ENCODE results near the gene ADGRF4.

ADGRF4 gene

DNA sequence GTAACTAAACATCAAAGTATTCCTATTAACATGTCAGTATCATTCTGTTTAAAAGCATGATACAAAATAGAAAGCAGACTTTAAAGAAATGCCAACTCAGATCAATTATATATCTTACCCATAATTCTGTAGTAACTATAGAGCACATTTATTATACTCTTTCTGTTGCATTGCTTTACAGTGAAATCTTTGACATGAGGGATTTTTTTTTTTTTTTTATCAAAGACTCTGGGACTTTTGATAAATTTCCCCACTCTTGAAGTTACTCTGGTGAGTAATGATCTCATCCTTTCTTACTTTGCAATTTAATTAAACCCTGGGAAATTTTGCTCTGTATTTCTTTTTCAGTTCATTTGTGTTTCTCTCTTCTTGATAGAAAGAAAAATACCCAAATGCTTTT is 17.4 kb downstream of the ADGRF4 start:
- peak; percentile 50 for DNase-seq (ENCODE audit: extremely low read depth, insufficient read length)
- TF ChIP-seq, protein P1, sequence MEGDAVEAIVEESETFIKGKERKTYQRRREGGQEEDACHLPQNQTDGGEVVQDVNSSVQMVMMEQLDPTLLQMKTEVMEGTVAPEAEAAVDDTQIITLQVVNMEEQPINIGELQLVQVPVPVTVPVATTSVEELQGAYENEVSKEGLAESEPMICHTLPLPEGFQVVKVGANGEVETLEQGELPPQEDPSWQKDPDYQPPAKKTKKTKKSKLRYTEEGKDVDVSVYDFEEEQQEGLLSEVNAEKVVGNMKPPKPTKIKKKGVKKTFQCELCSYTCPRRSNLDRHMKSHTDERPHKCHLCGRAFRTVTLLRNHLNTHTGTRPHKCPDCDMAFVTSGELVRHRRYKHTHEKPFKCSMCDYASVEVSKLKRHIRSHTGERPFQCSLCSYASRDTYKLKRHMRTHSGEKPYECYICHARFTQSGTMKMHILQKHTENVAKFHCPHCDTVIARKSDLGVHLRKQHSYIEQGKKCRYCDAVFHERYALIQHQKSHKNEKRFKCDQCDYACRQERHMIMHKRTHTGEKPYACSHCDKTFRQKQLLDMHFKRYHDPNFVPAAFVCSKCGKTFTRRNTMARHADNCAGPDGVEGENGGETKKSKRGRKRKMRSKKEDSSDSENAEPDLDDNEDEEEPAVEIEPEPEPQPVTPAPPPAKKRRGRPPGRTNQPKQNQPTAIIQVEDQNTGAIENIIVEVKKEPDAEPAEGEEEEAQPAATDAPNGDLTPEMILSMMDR (IDR thresholded peaks at IDR 0.05; ENCODE audit: insufficient read depth, low read length, poor library complexity, severe bottlenecking): no peak
- no peaks in the 10 kb centered on the region for H3K27me3 ChIP-seq (replicated peaks; ENCODE audit: control insufficient read depth, insufficient read depth, low read length)
- H3K4me3 ChIP-seq (replicated peaks; ENCODE audit: low read depth, low read length): no peak overlapping the region
- H3K36me3 ChIP-seq (ENCODE audit: control insufficient read depth, insufficient read depth, low read length): no peaks in the 10 kb centered on the region

DNA sequence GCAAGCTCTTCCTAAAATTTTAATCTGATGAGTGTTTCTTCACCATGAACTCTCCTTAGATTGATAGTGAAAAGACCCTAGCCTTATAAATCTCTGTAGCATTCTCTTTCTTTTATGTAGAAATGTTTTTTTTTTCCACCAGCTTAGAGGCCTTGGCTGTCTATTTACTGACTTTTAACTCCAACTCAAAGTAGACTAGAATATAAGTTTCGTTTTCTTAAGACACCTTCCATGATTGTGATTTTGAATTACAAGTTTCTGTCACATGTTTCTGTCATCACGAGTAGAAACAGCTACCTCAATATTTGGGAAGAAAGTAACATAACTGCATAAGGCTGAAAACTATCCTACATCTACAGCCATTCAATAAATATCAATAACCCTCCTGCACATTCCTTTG is 17.8 kb downstream of the ADGRF4 start:
- H3K27me3 ChIP-seq (replicated peaks; ENCODE audit: control insufficient read depth, insufficient read depth, low read length): no peaks in the 10 kb centered on the region
- TF ChIP-seq, protein P1 (IDR thresholded peaks at IDR 0.05; ENCODE audit: insufficient read depth, low read length, poor library complexity, severe bottlenecking): no peak

DNA sequence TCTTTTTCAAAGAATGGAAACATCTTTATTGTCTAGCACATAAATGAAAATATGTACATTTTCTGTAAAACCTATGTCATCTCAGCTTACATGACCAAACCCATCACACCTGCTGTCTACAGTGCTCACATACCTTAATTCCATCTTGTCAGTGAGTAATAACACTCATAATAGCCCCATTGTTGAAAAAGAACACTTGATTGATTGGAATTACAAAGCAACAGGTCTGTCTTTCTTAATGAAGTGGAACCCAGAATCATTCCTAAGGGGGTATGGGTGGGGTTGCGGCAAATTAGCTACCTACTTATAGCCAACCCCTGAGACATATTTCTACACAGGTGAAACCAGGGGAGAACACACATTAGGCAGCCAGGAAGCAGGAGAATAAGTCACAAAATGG is 20.2 kb downstream of the ADGRF4 start:
- no peaks in the 10 kb centered on the region for H3K36me3 ChIP-seq (ENCODE audit: control insufficient read depth, insufficient read depth, low read length)
- no peak for DNase-seq (ENCODE audit: extremely low read depth, insufficient read length)
- H3K27me3 ChIP-seq (replicated peaks; ENCODE audit: control insufficient read depth, insufficient read depth, low read length): no peaks in the 10 kb centered on the region
- TF ChIP-seq, protein P1 (IDR thresholded peaks at IDR 0.05; ENCODE audit: insufficient read depth, low read length, poor library complexity, severe bottlenecking): no peak
- H3K4me3 ChIP-seq (replicated peaks; ENCODE audit: low read depth, low read length): no peak overlapping the region

More for the DNA sequence above, 17.8 kb downstream of the ADGRF4 start:
- H3K4me3 ChIP-seq (replicated peaks; ENCODE audit: low read depth, low read length): no peak overlapping the region
- DNase-seq (ENCODE audit: extremely low read depth, insufficient read length): no peak
- H3K36me3 ChIP-seq (ENCODE audit: control insufficient read depth, insufficient read depth, low read length): no peaks in the 10 kb centered on the region

DNA sequence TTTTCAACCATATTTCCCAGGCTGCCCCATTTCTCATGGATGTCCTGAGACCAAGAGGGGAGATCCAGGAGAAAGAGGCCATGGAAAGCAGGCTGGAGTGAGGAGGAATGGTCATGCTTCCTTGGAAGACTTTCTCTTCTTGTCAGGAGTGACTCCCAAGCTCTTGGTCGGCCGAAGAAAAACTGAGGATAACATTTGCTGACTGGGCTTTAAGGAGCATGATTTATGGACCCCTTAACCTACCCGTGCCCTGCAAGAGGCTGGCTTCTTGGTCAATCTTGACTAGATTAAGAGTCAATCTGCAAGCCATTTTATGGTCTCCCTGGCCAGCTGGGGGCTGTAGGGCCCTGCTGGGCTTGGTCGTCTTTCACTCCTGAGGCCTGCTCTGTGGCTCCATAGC is 22.8 kb downstream of the ADGRF4 start:
- TF ChIP-seq, protein P1 (IDR thresholded peaks at IDR 0.05; ENCODE audit: insufficient read depth, low read length, poor library complexity, severe bottlenecking): no peak
- no peak for DNase-seq (ENCODE audit: extremely low read depth, insufficient read length)
- H3K27me3 ChIP-seq (replicated peaks; ENCODE audit: control insufficient read depth, insufficient read depth, low read length): no peaks in the 10 kb centered on the region
- H3K4me3 ChIP-seq (replicated peaks; ENCODE audit: low read depth, low read length): no peak overlapping the region
- no peaks in the 10 kb centered on the region for H3K36me3 ChIP-seq (ENCODE audit: control insufficient read depth, insufficient read depth, low read length)

DNA sequence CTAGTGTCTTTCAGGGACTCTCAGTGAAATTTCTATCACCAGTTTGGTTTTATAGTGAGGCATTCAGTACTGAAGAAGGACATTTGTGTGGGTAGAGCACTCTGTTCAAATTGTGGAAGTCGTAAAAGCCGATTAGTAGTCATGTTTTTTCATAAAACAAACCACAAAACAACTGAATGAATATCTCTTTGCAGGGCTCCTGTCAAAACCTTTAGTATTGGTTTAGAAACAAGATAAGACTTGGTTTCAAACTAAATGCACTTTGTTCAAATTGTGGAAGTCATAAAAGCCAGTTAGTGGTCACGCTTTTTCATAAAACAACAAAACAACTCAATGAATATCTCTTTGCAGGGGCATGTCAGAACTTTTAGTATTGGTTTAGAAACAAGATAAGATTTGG is 23.8 kb downstream of the ADGRF4 start:
- TF ChIP-seq, protein P1 (IDR thresholded peaks at IDR 0.05; ENCODE audit: insufficient read depth, low read length, poor library complexity, severe bottlenecking): no peak
- peak; percentile 15 for DNase-seq (ENCODE audit: extremely low read depth, insufficient read length)
- Histone ChIP-seq H3K4me3 (replicated peaks; ENCODE audit: low read depth, low read length) (no peak overlapping the region), H3K27me3 (replicated peaks; ENCODE audit: control insufficient read depth, insufficient read depth, low read length) (no peaks in the 10 kb centered on the region), H3K36me3 (ENCODE audit: control insufficient read depth, insufficient read depth, low read length) (no peaks in the 10 kb centered on the region)

DNA sequence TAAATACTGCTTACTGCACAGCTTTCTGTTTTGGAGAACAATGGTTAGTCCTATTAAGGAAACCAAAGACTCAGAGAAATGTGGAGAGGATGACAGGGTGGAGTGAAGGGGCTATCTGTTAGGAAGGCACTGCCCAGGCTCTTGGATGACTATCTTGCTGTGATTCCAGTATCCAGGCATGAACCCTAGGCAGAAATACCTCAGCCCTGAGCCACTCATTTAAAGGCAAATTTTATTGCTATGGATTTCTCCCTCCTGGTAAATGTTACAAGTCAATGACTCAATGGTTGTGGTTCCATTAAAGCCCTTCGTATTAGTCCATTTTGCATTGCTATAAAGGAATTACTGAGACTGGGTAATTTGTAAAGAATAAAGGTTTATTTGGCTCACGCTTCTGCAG is 25.9 kb downstream of the ADGRF4 start:
- DNase-seq (ENCODE audit: extremely low read depth, insufficient read length): no peak
- Histone ChIP-seq H3K4me3 (replicated peaks; ENCODE audit: low read depth, low read length) (no peak overlapping the region), H3K27me3 (replicated peaks; ENCODE audit: control insufficient read depth, insufficient read depth, low read length) (no peaks in the 10 kb centered on the region), H3K36me3 (ENCODE audit: control insufficient read depth, insufficient read depth, low read length) (no peaks in the 10 kb centered on the region)
- TF ChIP-seq, protein P1 (IDR thresholded peaks at IDR 0.05; ENCODE audit: insufficient read depth, low read length, poor library complexity, severe bottlenecking): no peak

Data from GM06990 (cell line).